Activated naive CD4-positive, alpha-beta T cell treated with Interleukin-2 at 50 U/mL for 16 hours (primary cell): Measurements from ENCODE around the gene DPYSL4.
A peak's percentile ranks its signal among the peaks of the same experiment; 100 is the strongest.

Source experiments
- DNase-seq: peaks from one replicate; pipeline ENCODE4 v3.0.0-alpha.2; 2020

Gene DPYSL4

GRCh38 chr10:132179551-132180392 lies 7.0 kb upstream of the DPYSL4 start:
- no peak for DNase-seq

GRCh38 chr10:132180736-132181135 lies 6.0 kb upstream of the DPYSL4 start:
- no peak for DNase-seq

- DNase-seq, result no peak
These were observed 4.9 kb upstream of the DPYSL4 start for GRCh38 chr10:132181691-132182425.

- DNase-seq, result no peak
These were observed 4.2 kb upstream of the DPYSL4 start for GRCh38 chr10:132182591-132182990.

GRCh38 chr10:132183046-132183445 lies 3.7 kb upstream of the DPYSL4 start:
- DNase-seq, result no peak

- DNase-seq, result no peak
These were observed 1.7 kb upstream of the DPYSL4 start for GRCh38 chr10:132184816-132185593.

GRCh38 chr10:132185601-132186487 lies 904 bp upstream of the DPYSL4 start:
- peak; percentile 46 for DNase-seq

- DNase-seq, result no peak
These were observed 836 bp downstream of the DPYSL4 start for GRCh38 chr10:132187430-132188138.

- no peak for DNase-seq
These were observed 1.6 kb downstream of the DPYSL4 start for GRCh38 chr10:132188331-132188730.

GRCh38 chr10:132189016-132189415 lies 2.3 kb downstream of the DPYSL4 start:
- no peak for DNase-seq

- no peak for DNase-seq
These were observed 3.2 kb downstream of the DPYSL4 start for GRCh38 chr10:132189810-132190422.

- DNase-seq, result no peak
These were observed 5.6 kb downstream of the DPYSL4 start for GRCh38 chr10:132192076-132192975.

- DNase-seq, result no peak
These were observed 6.4 kb downstream of the DPYSL4 start for GRCh38 chr10:132192991-132193665.

GRCh38 chr10:132193907-132194552 lies 7.3 kb downstream of the DPYSL4 start:
- DNase-seq, result no peak

GRCh38 chr10:132194726-132195125 lies 8.0 kb downstream of the DPYSL4 start:
- DNase-seq, result no peak

GRCh38 chr10:132195366-132196075 lies 8.8 kb downstream of the DPYSL4 start:
- no peak for DNase-seq

GRCh38 chr10:132196178-132197113 lies 9.7 kb downstream of the DPYSL4 start:
- DNase-seq, result no peak
